IMR-90 (cell line): ENCODE results near the gene SSR2.

ENCODE experiments used
- BHLHE40 ChIP-seq: fragments of 150-350 bp; IDR thresholded peaks from 2 replicates; pipeline ENCODE4 v1.6.1; 2016; ENCODE audit warnings: mild to moderate bottlenecking, low read depth, low read length
- CEBPB ChIP-seq: IDR thresholded peaks from 2 replicates; pipeline ENCODE4 v1.6.1; 2012; ENCODE audit warnings: low read depth, low read length, improper control_type of control experiment
- CHD1 ChIP-seq: IDR thresholded peaks from 2 replicates; pipeline ENCODE4 v1.6.1; 2012; ENCODE audit warnings: low read depth, low read length, improper control_type of control experiment
- CTCF ChIP-seq: conservative IDR thresholded peaks from 2 replicates; pipeline ENCODE4 v1.5.1; 2012; ENCODE audit warnings: mild to moderate bottlenecking, low read depth, low read length, improper control_type of control experiment
- ELK1 ChIP-seq: fragments of 150-350 bp; IDR thresholded peaks from 2 replicates; pipeline ENCODE4 v1.6.1; 2016; ENCODE audit warnings: low read depth, mild to moderate bottlenecking, low read length, moderate library complexity, borderline replicate concordance
- MAFK ChIP-seq: IDR thresholded peaks from 2 replicates; pipeline ENCODE4 v1.6.1; 2012; ENCODE audit warnings: low read depth, low read length, improper control_type of control experiment
- MAZ ChIP-seq: IDR thresholded peaks from 2 replicates; pipeline ENCODE4 v1.6.1; 2012; ENCODE audit warnings: low read depth, mild to moderate bottlenecking, low read length, improper control_type of control experiment, moderate library complexity, borderline replicate concordance
- MXI1 ChIP-seq: IDR thresholded peaks from 2 replicates; pipeline ENCODE4 v1.6.1; 2012; ENCODE audit warnings: low read depth, mild to moderate bottlenecking, low read length, moderate library complexity, borderline replicate concordance
- POLR2A ChIP-seq: IDR thresholded peaks from 2 replicates; pipeline ENCODE4 v1.6.1; 2012; ENCODE audit warnings: mild to moderate bottlenecking, low read depth, low read length
- RAD21 ChIP-seq: IDR thresholded peaks from 2 replicates; pipeline ENCODE4 v1.6.1; 2012; ENCODE audit warnings: low read length, improper control_type of control experiment
- RCOR1 ChIP-seq: IDR thresholded peaks from 2 replicates; pipeline ENCODE4 v1.6.1; 2012; ENCODE audit warnings: mild to moderate bottlenecking, low read length, improper control_type of control experiment; ENCODE audit not compliant: insufficient replicate concordance
- SMC3 ChIP-seq: fragments of 150-350 bp; IDR thresholded peaks from 2 replicates; pipeline ENCODE4 v1.6.1; 2016; ENCODE audit warnings: low read depth, mild to moderate bottlenecking, antibody characterized with exemption, low read length, moderate library complexity

- no peak for TF ChIP-seq BHLHE40
- peak; percentile 23; the same call in 1 of the 2 replicates for TF ChIP-seq POLR2A
- TF ChIP-seq RAD21 = no peak
- no peak for TF ChIP-seq CTCF
- TF ChIP-seq ELK1 = no peak
- TF ChIP-seq MAZ = no peak
- TF ChIP-seq CEBPB = no peak
- TF ChIP-seq CHD1 = no peak
- no peak for TF ChIP-seq MXI1
- TF ChIP-seq RCOR1 = no peak
- TF ChIP-seq MAFK = no peak
- no peak for TF ChIP-seq SMC3
These were observed 43.6 kb downstream of the SSR2 start for GRCh38 chr1:155976913-155977689.
